Esophagus squamous epithelium (tissue), 5 donors: Measurements from ENCODE around the gene CROT. TPM values are rescaled to one million over a fixed set of nuclear protein-coding genes. Genes with fewer than 3 reads are reported as not detected.

Experiments
- DNase-seq: peaks from one replicate; lab custom pipeline; 2025; lab: John Stamatoyannopoulos, UW
- H3K27ac ChIP-seq, 4 donors: fragments of 200-600 bp; sonication (generic); one replicate each; pipeline ENCODE4 v1.5.1; 2016 to 2019; ENCODE audit warnings: mild to moderate bottlenecking in 1 of 4
- H3K27me3 ChIP-seq, 4 donors: fragments of 200-600 bp; sonication (generic); 1 replicate in 3 of 4; 2 replicates in 1 of 4; pipeline versions ENCODE4 v1.5.1 to v1.6.0; 2017 to 2021; ENCODE audit warnings: antibody characterized with exemption in 1 of 4
- H3K36me3 ChIP-seq, 3 donors: fragments of 200-600 bp; sonication (generic); one replicate each; pipeline ENCODE4 v1.5.1; 2016 to 2019
- H3K4me1 ChIP-seq, 3 donors: fragments of 200-600 bp; sonication (generic); one replicate each; pipeline ENCODE4 v1.5.1; 2017 to 2019
- H3K4me3 ChIP-seq, 4 donors: fragments of 200-600 bp; sonication (generic); 1 replicate in 3 of 4; 2 replicates in 1 of 4; pipeline ENCODE4 v1.5.1; 2016 to 2019; ENCODE audit warnings: mild to moderate bottlenecking in 2 of 4, moderate library complexity in 1 of 4
- H3K9me3 ChIP-seq, 3 donors: fragments of 200-600 bp; sonication (generic); one replicate each; pipeline ENCODE4 v1.5.1; 2016 to 2019
- POLR2A ChIP-seq, 4 donors: fragments of 450-650 bp; IDR thresholded peaks; one replicate each; pipeline ENCODE4 v1.6.1; 2017; ENCODE audit warnings: antibody characterized with exemption in 4 of 4, mild to moderate bottlenecking in 4 of 4, moderate library complexity in 3 of 4
- WGBS, 2 donors: methylation state at CpG; one replicate each; pipeline ENCODE4 v1.1.5; 2018; 5-methylcytosine and 5-hydroxymethylcytosine counted together
- intact Hi-C: fragments of 100-400 bp; cut with DNase I; formaldehyde crosslinking; loops from one replicate; pipeline ENCODE4 v1.15.0; 2022
- total RNA-seq, 4 donors: library from RNA; depleted of rRNA; stranded (reverse); fragments of >200 nt; gene quantifications; one replicate each; pipeline ENCODE4 v1.1.0, GENCODE V29; 2016
- TF ChIP-seq, protein P1 (sequence below), 6 experiments: fragments of 450-650 bp in 4 of 6; fragments of 200-600 bp in 2 of 6; sonication (generic) in 2 of 6; IDR thresholded peaks; one replicate each; pipeline ENCODE4 v1.5.1; 2016 to 2019; ENCODE audit warnings: antibody characterized with exemption in 6 of 6, mild to moderate bottlenecking in 4 of 6, moderate library complexity in 4 of 6
- donor health status: DM: yes; HTN: yes; CAD: no.

CROT gene
- total RNA-seq, 4 donors from 2014 or later = 34.5 to 42.2 (median 36.1) TPM

DNA sequence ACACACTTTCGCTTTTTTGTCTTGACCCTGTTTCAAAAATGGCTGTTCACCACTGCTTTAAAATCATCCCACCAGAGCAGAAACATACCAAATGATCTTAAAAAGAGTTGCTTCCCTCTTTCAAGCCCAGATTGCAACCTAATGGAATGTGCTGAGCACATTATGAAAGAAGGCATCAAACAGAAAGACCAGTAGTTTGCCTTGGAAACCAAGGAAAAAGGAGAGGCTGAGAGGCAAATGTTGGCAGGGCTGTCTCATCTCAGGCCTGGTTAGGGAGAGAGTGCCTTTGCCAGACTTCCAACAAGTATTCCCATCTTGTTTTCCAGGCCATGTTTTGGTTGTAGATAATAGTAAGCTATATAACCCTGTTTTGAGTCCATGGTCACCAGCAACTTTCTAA is 65.7 kb downstream of the CROT start:
- no peak for DNase-seq
- WGBS, 2 donors = 96 to 100% methylated on average over 1 of the region's 1 CpG
- intact Hi-C loops = no loop called here

GRCh38 chr7:87413029-87413428 is 67.6 kb downstream of the CROT start:
- 86 to 89% methylated on average over 1 of the region's 1 CpG for WGBS, 2 donors
- intact Hi-C loops = no loop called here

More for the DNA sequence above, 65.7 kb downstream of the CROT start:
- H3K4me1 ChIP-seq = peaks cover 0 to 32% (median 6%) of the 10 kb centered on the region in 3 donors
- no peaks in the 10 kb centered on the region for H3K9me3 ChIP-seq
- no peaks in the 10 kb centered on the region for H3K36me3 ChIP-seq
- H3K27me3 ChIP-seq = no peaks in the 10 kb centered on the region
- TF ChIP-seq, protein P1, sequence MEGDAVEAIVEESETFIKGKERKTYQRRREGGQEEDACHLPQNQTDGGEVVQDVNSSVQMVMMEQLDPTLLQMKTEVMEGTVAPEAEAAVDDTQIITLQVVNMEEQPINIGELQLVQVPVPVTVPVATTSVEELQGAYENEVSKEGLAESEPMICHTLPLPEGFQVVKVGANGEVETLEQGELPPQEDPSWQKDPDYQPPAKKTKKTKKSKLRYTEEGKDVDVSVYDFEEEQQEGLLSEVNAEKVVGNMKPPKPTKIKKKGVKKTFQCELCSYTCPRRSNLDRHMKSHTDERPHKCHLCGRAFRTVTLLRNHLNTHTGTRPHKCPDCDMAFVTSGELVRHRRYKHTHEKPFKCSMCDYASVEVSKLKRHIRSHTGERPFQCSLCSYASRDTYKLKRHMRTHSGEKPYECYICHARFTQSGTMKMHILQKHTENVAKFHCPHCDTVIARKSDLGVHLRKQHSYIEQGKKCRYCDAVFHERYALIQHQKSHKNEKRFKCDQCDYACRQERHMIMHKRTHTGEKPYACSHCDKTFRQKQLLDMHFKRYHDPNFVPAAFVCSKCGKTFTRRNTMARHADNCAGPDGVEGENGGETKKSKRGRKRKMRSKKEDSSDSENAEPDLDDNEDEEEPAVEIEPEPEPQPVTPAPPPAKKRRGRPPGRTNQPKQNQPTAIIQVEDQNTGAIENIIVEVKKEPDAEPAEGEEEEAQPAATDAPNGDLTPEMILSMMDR (IDR thresholded peaks at IDR 0.05) = no peak
- no peak for TF ChIP-seq POLR2A (IDR thresholded peaks at IDR 0.05)
- H3K27ac ChIP-seq = no peak overlapping the region
- H3K4me3 ChIP-seq = no peak overlapping the region

DNA sequence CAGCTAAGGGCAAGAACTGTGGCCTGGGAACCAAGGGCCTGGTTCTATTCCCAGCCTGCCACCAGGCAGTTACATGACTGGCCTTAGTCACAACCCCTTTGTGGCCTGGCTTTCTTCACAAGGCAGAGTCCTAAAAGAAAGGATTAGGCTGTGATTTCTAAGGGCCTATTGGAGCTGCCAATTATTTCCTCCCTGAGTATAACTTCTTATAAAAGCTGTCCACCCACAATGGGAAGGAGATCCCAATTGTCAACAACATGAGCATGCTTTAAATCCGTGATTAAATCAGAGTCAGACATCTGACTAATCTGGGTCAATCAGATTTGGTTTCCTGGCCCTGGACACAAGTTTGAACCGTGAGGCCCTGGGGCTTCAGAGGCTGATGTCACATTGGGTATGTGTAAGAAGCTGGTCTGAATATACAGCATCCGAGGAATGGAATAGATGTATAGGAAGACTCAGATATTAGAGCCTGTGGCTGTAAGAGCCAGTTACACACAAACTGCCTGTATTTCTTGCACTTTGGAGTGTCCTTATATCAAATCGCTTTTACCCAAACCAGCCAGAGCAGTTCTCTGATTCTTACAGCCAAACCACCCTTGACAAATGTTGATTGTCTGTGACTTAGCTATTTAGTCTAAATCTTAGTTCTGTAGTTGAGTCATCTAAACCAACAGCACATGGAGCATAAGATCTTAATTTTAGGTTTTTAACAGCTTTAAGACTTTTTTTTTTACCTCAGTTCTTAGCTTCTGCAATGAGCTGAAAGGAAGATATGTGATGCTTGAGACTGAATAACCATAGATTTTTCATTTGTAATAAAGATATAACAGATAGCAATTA is 68.7 kb downstream of the CROT start:
- intact Hi-C loops = no loop called here

More at GRCh38 chr7:87413029-87413428, 67.6 kb downstream of the CROT start:
- Histone ChIP-seq H3K9me3 (no peaks in the 10 kb centered on the region), H3K4me1 (peaks cover 0 to 32% (median 6%) of the 10 kb centered on the region in 3 donors), H3K36me3 (no peaks in the 10 kb centered on the region), H3K27ac (peak overlapping the region in 2 of 4 donors; percentile 34 to 55), H3K27me3 (no peaks in the 10 kb centered on the region), H3K4me3 (no peak overlapping the region)
- no peak for DNase-seq
- no peak for TF ChIP-seq POLR2A (IDR thresholded peaks at IDR 0.05)
- TF ChIP-seq, protein P1 (IDR thresholded peaks at IDR 0.05) = no peak

GRCh38 chr7:87414794-87415188 is 69.3 kb downstream of the CROT start:
- H3K27ac ChIP-seq = peak overlapping the region in 1 of 4 donors; percentile 34
- H3K4me3 ChIP-seq = no peak overlapping the region
- H3K4me1 ChIP-seq = peaks cover 0 to 32% (median 6%) of the 10 kb centered on the region in 3 donors
- intact Hi-C loops = no loop called here
- H3K36me3 ChIP-seq = no peaks in the 10 kb centered on the region
- H3K9me3 ChIP-seq = no peaks in the 10 kb centered on the region
- WGBS, 2 donors = 59 to 73% methylated on average over 2 of the region's 2 CpGs
- TF ChIP-seq, protein P1 (IDR thresholded peaks at IDR 0.05) = no peak
- TF ChIP-seq POLR2A (IDR thresholded peaks at IDR 0.05) = no peak
- DNase-seq = no peak
- no peaks in the 10 kb centered on the region for H3K27me3 ChIP-seq

More for the DNA sequence above, 68.7 kb downstream of the CROT start:
- Histone ChIP-seq H3K27ac (peak overlapping the region; percentile 34 to 63 (median 49)), H3K27me3 (no peaks in the 10 kb centered on the region), H3K36me3 (no peaks in the 10 kb centered on the region), H3K4me3 (no peak overlapping the region), H3K9me3 (no peaks in the 10 kb centered on the region), H3K4me1 (peaks cover 0 to 32% (median 6%) of the 10 kb centered on the region in 3 donors)
- no peak for TF ChIP-seq POLR2A (IDR thresholded peaks at IDR 0.05)
- TF ChIP-seq, protein P1 (IDR thresholded peaks at IDR 0.05) = no peak
- DNase-seq = no peak
- WGBS, 2 donors = 23 to 33% methylated on average over 4 of the region's 4 CpGs
